Endometrial microvascular endothelial cells (primary cell): ENCODE data around the gene NUDT5. TPM values are rescaled to one million over a fixed set of nuclear protein-coding genes. Genes with fewer than 3 reads are reported as not detected.
"Not testable (repeated sequence)": the region's sequence is repeated elsewhere in the genome, so short reads cannot be mapped to it uniquely, and the experiment has no call there.

Source experiments
- in situ Hi-C: cut with HindIII; loops from 2 replicates; pipeline ENCODE4 v1.10.0; 2017; ENCODE audit warnings: low sequenced_read_pairs, low pct_unique_long_range_greater_than_20kb; ENCODE audit errors: inconsistent ontology term
- total RNA-seq: library from RNA; depleted of rRNA; stranded (reverse); fragments of >200 nt; gene quantifications from one replicate; pipeline ENCODE4 v1.2.3, GENCODE V29; 2015; ENCODE audit errors: inconsistent ontology term

The NUDT5 gene
- total RNA-seq, 1 donor from 2014 or later: 91.2 TPM

- in situ Hi-C loops: no loop called here
Observed at GRCh38 chr10:12179606-12180170, 16.0 kb downstream of the NUDT5 start.

GRCh38 chr10:12177642-12178041 lies 18.0 kb downstream of the NUDT5 start:
- in situ Hi-C loops: no loop called here

GRCh38 chr10:12171512-12171911 lies 24.2 kb downstream of the NUDT5 start:
- in situ Hi-C loops: not testable (repeated sequence)

- in situ Hi-C loops: no loop called here
Observed at GRCh38 chr10:12165999-12166775, 29.5 kb downstream of the NUDT5 start.

- in situ Hi-C loops: no loop called here
Observed at GRCh38 chr10:12165036-12165435, 30.7 kb downstream of the NUDT5 start.

- in situ Hi-C loops: no loop called here
Observed at GRCh38 chr10:12164085-12164484, 31.6 kb downstream of the NUDT5 start.

- in situ Hi-C loops: no loop called here
Observed at GRCh38 chr10:12162927-12163326, 32.8 kb downstream of the NUDT5 start.

GRCh38 chr10:12160664-12161063 lies 35.0 kb downstream of the NUDT5 start:
- in situ Hi-C loops: no loop called here

- in situ Hi-C loops: no loop called here
Observed at GRCh38 chr10:12158111-12158510, 37.6 kb downstream of the NUDT5 start.

- in situ Hi-C loops: no loop called here
Observed at GRCh38 chr10:12156367-12157123, 39.1 kb downstream of the NUDT5 start.

GRCh38 chr10:12154516-12154915 lies 41.2 kb downstream of the NUDT5 start:
- in situ Hi-C loops: no loop called here

- in situ Hi-C loops: no loop called here
Observed at GRCh38 chr10:12150163-12150562, 45.5 kb downstream of the NUDT5 start.

GRCh38 chr10:12144538-12144937 lies 51.2 kb downstream of the NUDT5 start:
- in situ Hi-C loops: no loop called here

- in situ Hi-C loops: no loop called here
Observed at GRCh38 chr10:12140038-12140437, 55.7 kb downstream of the NUDT5 start.

GRCh38 chr10:12135631-12136030 lies 60.1 kb downstream of the NUDT5 start:
- in situ Hi-C loops: no loop called here

GRCh38 chr10:12130237-12130872 lies 65.3 kb downstream of the NUDT5 start:
- in situ Hi-C loops: no loop called here

- in situ Hi-C loops: no loop called here
Observed at GRCh38 chr10:12129222-12130111, 66.2 kb downstream of the NUDT5 start, which contains the start of gene SEC61A2. Gene SEC61A2, plus strand, starts transcription at chr10:12129677. Its CDS starts 111 bp downstream, at chr10:12129788.

- in situ Hi-C loops: no loop called here
Observed at GRCh38 chr10:12121673-12122072, 74.0 kb downstream of the NUDT5 start.
